Measurements from ENCODE around the gene ZBTB18.

Gene ZBTB18

DNA sequence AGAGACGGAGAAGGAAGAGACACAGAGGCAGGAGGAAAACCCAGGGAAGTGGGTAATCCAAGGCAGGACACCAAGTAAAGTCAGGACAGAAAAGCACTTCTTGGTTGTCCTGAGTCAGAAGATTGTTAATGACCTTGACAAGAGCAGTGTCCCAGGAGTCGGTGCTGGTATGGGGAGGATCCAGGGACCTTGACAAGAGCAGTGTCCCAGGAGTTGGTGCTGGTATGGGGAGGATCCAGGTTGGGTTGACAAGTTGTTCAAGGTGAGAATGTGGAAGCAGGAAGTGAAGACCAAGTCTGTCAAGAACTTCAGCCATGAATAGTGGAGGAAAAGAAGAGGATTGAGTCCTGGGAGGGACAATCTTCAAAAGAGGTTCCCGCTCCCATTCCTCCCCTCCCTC lies 31.9 kb downstream of the ZBTB18 start:
- TF ChIP-seq, protein P1, sequence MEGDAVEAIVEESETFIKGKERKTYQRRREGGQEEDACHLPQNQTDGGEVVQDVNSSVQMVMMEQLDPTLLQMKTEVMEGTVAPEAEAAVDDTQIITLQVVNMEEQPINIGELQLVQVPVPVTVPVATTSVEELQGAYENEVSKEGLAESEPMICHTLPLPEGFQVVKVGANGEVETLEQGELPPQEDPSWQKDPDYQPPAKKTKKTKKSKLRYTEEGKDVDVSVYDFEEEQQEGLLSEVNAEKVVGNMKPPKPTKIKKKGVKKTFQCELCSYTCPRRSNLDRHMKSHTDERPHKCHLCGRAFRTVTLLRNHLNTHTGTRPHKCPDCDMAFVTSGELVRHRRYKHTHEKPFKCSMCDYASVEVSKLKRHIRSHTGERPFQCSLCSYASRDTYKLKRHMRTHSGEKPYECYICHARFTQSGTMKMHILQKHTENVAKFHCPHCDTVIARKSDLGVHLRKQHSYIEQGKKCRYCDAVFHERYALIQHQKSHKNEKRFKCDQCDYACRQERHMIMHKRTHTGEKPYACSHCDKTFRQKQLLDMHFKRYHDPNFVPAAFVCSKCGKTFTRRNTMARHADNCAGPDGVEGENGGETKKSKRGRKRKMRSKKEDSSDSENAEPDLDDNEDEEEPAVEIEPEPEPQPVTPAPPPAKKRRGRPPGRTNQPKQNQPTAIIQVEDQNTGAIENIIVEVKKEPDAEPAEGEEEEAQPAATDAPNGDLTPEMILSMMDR (conservative IDR thresholded peaks at IDR 0.05; ENCODE audit: low read depth, low read length), result no peak
- no peak overlapping the region for H3K4me3 ChIP-seq (ENCODE audit: low read length)
- no peak for DNase-seq (ENCODE audit: low read depth)

GRCh38 chr1:244083383-244083943 lies 32.4 kb downstream of the ZBTB18 start:
- TF ChIP-seq, protein P1 (conservative IDR thresholded peaks at IDR 0.05; ENCODE audit: low read depth, low read length), result no peak
- no peak for DNase-seq (ENCODE audit: low read depth)
- no peak overlapping the region for H3K4me3 ChIP-seq (ENCODE audit: low read length)

DNA sequence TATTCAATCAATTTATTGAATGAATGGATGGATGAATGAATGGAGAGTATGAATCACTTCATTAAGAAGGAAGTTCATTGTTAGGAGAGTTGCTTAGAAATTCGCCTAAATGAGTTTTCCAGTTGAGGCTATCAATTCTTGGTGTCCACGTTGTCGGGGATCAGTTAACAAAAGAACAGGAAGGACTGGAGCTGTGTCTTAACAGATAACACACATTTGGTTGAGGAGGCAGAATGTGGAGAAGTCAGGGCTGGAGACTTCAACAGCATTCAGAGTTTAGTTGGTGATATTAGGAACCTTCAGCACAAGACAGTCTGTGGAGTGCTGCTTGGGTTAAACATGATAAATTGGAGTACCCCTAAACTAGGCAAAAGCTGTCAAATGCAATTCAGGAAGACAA lies 33.7 kb downstream of the ZBTB18 start:
- no peak for DNase-seq (ENCODE audit: low read depth)
- H3K4me3 ChIP-seq (ENCODE audit: low read length), result no peak overlapping the region
- TF ChIP-seq, protein P1 (conservative IDR thresholded peaks at IDR 0.05; ENCODE audit: low read depth, low read length), result no peak

DNA sequence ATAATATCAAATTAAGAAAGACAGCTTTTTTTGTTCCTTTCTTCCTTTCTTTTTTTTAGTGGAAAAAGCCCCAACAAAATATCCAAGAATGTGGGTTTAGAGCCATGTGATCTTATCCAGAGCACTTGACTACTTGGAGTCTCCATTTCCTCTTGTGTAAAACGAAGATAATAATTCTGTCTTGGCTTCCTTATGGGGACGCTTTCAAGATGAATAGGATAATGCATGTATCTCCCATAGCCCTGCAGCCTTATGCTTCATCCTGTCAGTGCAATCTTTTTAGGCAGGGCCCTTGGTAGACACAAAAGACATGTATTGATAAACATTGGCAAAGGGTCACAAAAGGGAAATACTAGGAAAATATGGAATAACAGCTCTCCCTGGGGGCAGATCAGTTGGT lies 34.8 kb downstream of the ZBTB18 start:
- no peak overlapping the region for H3K4me3 ChIP-seq (ENCODE audit: low read length)
- DNase-seq (ENCODE audit: low read depth), result no peak
- TF ChIP-seq, protein P1 (conservative IDR thresholded peaks at IDR 0.05; ENCODE audit: low read depth, low read length), result no peak

DNA sequence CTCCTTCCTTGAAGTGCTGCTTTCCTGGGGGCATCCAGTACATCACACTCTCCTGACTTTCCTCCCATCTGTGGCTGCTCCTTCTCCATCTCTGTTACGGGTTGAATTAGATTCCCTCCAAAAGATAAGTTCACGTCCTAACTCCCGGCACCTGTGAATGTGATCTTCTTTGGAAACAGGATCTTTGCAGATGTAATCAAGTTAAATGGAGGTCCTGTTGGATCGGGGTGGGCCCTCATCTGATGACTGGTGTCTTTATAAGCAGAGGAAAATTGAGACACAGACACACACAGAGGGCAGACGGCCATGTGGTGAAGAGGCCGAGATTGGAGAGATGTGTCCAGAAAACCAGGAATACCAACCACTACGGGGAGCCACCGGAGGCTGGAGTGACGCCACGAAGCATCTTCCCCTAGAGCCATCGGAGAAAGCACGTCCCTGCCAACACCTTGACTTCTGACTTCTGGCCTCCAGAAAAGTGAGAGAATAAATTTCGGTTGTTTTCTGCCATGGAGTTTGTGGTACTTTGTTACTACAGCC lies 36.0 kb downstream of the ZBTB18 start:
- DNase-seq (ENCODE audit: low read depth), result no peak
- TF ChIP-seq, protein P1 (conservative IDR thresholded peaks at IDR 0.05; ENCODE audit: low read depth, low read length), result no peak
- H3K4me3 ChIP-seq (ENCODE audit: low read length), result no peak overlapping the region

- TF ChIP-seq, protein P1 (conservative IDR thresholded peaks at IDR 0.05; ENCODE audit: low read depth, low read length), result no peak
- DNase-seq (ENCODE audit: low read depth), result no peak
- H3K4me3 ChIP-seq (ENCODE audit: low read length), result no peak overlapping the region
Measured at GRCh38 chr1:244087611-244088010, 36.5 kb downstream of the ZBTB18 start.

- no peak overlapping the region for H3K4me3 ChIP-seq (ENCODE audit: low read length)
- no peak for DNase-seq (ENCODE audit: low read depth)
- TF ChIP-seq, protein P1 (conservative IDR thresholded peaks at IDR 0.05; ENCODE audit: low read depth, low read length), result no peak
Measured at GRCh38 chr1:244088161-244088560, 37.1 kb downstream of the ZBTB18 start.
